Activated T-cell treated with anti-CD3 and anti-CD28 coated beads for 24 hours (primary cell): Measurements from ENCODE around the gene CHRNB4.

Source experiments
- DNase-seq: peaks from one replicate; pipeline ENCODE4 v3.0.0-alpha.2; 2020; ENCODE audit warnings: low read depth

Gene CHRNB4

DNA sequence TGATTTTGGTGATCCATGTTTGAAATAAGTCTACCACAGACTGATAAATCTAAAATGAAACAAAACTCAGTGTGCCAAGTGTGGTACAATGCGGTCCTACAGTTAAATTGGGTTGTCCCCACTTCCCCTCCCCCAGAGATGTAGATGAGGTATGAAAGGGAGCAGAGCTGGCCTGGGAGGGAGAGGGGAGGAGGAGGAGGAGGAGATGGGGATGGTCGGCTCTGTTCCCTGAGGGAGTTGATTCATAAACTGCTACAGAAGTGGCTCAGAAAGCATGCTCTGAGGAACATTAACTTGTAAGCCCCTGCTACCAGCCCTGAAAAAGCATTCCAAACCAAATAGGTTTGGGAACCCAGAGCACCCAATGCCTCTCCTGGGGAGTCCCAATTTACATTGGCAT lies 28.0 kb upstream of the CHRNB4 start:
- DNase-seq, result no peak

DNA sequence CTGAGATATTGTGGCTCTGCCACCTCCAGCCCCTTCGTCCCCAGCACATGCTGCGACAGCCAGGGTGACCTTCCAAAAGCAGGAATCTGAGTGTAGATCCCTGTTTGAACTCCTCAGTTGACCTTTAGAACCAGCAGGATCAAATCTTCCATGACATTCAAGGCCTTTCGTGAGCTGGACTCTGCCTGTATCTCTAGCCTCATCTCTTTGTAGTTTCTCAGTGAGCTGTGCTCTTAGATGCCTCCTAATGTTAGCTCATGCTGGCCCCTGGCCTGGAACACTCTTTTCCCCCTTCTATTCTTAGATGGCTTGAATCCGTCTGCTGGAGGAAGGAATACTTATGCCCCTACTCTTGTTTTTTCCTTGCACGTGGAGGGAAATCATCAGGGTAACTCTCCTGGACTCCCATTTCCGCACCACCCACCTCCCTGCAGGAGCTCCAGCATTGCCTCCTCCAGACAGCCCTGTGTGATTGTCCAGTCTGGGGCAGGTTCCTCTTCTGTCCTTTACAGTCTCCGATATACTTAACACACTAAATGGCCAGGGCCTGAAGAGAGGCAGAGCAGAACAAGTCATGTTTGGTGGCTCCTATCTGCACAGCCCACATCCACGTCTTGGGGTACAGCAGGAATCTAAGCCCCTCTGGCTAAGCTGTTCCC lies 26.7 kb upstream of the CHRNB4 start:
- DNase-seq, result no peak

DNA sequence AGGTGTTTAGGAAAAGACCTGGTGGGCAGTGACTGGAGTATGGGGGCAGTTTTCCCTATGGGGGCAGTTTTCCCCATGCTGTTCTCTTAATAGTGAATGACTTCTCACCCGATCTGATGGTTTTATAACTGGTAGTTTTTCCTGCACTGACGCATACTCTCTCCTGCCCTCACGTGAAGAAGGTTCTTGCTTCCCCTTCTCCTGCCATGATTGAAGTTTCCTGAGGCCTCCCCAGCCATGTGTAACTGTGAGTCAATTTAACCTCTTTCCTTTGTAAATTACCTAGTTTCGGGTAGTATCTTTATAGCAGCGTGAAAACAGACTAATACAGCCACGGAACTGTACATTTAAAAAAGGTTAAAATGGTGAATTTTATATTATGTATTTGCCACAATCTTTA lies 25.0 kb upstream of the CHRNB4 start:
- DNase-seq, result no peak

DNA sequence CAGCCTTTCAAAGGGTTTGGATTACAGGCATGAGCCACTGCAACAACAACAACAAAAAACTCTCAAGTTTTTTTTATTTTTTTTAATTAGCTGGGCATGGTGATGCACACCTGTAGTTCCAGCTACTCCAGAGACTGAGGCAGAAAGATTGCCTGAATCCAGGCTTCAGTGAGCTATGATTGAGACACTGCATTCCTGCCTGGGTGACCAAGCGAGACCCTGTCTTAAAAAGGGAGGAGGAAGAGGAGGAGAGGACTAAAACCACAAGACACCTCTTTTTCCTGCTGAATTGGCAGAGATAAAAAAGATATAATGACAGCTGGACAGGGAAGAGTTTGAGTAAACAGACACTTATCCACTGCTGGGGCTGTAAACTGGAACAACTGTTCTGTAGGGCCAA lies 22.7 kb upstream of the CHRNB4 start:
- no peak for DNase-seq

DNA sequence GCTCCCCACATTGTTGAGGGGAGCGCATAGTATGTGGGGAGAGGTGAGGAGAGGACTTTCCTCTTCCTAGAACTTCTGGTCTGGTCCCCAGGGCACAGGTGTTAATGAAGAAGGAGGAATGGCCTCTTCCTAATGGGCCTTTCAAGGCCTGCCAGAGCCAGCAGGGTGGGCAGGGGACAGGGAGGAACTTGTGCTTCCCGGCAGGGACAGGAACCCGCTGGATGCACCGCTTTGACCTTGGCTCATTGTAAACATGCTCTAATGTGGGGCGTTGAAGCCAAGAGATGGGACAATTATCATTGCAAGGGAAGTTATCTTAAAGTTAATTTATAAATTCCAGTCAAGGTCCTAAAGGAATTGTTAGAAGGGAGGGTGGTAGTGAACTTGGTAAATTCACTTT lies 21.0 kb upstream of the CHRNB4 start:
- no peak for DNase-seq

DNA sequence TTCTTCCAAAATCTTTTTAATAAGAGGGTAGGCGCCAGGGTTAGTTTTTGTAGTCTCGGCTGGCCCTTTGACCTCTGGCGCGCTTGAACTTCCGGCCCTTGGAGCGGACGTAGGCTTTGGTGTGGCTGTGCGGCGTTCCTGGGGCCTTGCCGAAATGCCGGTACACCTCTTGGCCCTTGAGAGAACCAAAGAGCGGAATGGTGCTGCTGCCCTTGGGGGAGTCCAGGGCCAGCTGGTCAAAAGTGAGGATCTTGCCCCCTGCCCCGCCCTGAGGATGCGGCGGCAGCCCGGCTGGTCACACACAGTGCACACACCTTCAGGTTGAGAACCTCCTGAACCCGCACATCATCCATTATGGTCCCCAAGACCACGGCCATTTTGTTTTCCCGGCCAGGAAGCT lies 20.0 kb upstream of the CHRNB4 start:
- no peak for DNase-seq

DNA sequence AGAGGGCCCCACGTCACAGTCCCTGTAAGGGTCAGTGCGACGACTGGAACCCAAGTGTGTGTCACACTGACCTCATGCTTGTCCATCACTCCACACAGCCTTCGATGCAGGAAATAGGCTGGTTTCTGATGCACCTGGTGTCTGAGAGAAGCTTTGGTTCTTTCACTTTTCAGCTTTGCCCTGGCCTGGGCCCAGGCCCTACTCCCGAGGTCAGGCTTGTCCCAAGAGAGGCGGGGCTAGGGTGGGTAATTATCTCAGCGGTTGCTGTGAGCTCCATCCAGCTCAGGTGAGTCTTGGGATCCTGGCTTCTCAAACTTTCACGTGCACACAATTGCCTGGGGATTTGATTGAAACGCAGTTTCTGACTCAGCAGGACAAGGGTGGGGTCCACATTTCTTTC lies 19.6 kb upstream of the CHRNB4 start:
- DNase-seq, result no peak

DNA sequence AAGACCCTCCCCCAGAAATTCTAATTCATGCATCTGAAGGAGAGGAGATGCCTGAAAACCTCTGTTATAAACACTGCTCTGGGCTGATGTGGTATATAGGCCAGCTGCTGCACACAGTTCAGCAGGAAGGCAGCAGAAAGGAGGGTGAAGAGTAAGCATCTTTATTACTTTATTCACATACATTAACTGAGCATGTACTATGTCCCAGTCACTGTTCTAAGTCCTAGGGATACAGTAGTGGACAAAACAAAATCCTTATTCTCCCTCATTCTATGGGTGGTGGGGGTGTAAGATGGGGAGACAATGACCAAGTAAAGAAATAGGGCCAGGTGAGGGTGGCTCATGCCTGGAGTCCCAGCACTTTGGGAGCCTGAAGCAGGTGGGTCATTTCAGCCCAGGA lies 17.8 kb upstream of the CHRNB4 start:
- no peak for DNase-seq

DNA sequence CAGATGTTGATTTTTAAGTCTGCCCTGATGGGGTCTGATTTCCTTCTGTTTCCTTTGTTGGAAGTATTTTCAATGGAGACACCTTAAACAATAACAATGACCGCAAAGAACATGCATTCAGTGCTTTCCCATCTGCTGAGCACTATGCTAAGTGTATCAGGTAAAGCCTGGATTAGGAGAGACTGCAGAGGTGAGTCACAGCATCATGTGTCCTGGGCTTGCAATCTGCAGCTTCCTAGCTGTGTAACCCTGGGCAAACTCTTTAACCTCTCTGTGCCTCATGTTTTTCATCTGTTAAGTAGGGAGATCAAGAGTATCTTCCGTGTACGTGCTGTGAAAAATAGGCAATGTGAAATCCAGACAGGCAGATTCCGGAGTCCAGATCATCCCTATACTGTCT lies 13.3 kb upstream of the CHRNB4 start:
- no peak for DNase-seq

DNA sequence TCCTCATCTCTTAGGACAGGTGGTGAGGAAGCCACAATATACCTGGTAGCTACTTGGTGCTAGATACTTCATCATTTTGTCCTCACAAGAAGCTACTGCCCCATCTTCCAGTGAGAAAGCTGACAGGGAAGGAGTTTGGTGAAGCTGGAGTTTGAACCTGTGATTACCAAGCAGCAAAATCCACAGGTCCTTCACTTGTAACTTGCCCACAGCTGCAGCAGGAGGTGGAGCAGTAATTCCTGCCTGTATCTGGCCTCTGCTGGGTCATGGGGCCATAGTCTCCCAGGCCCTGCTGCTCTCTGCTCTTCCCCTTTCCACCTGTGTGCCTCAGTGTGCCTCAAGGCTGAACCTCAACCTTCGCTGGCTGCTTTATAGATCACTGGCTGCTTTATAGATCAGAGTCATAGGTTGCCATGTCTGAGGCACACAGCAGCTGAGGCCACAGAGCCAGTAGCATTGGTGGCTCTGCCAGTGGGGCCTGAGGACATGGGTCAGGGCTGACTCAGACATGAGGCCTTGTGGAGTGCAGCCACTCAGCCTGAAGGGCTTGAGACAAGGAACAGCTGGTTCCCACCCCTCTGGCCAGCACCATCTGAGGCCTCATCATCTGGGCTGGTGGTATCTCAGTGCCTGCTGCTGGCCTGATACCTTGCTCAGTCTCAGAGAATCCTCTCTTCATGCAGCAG lies 11.1 kb upstream of the CHRNB4 start:
- no peak for DNase-seq

DNA sequence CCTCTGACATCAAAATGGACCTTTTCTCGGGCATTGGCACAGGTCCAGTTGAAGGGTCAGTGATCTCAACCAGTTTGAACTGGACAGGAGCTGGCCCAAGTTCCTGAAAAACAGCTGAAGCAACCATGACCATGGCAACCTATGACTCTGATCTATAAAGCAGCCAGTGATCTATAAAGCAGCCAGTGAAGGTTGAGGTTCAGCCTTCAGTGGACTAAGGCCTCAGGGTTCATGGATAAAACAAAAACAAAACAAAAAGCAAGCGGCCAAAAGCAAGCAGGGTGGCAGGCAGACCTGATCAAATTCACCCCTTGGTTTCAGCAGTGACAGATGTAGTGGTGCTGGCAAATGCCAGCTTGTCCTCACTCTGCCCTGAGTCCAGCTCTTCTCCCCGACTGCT lies 10.0 kb upstream of the CHRNB4 start:
- DNase-seq, result no peak

DNA sequence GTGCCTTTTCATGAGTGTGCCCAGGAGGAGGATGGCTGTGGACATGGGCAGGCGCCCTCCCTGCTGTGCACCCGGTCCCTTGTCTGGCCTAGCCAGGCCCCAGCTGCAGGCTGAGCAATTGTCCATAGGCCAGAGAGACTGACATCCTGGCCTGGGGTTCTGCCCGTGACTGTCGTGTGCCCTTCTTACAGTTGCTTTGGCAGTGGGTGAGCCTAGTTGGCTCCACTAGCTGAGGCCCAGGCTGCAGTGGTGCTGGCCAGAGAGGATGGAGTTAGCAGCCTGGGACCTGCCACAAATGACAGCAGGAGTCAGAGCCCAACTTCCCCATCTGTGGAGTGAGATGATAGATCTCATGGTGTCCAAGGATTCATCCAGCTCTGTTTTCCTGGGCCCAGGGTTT lies 9.0 kb upstream of the CHRNB4 start:
- DNase-seq, result no peak

DNA sequence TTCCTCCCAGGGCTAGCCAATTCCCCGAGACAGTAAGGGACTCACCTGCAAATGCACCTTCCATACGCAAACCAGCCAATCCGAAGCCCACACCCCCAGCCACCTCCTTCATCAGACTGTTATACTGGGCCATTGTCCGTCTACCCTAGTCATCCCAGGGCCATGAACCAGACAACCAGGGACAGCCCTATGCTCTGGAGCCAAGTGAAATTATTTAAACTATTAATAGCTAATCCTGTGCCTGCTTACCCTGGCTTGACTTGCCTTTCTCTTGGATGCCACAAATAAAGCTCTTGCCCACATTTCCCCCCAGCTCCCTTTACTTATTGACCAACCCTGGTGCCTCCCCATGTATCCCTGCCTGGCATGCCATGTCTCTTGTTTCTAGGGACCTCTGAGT lies 4.0 kb upstream of the CHRNB4 start:
- no peak for DNase-seq

DNA sequence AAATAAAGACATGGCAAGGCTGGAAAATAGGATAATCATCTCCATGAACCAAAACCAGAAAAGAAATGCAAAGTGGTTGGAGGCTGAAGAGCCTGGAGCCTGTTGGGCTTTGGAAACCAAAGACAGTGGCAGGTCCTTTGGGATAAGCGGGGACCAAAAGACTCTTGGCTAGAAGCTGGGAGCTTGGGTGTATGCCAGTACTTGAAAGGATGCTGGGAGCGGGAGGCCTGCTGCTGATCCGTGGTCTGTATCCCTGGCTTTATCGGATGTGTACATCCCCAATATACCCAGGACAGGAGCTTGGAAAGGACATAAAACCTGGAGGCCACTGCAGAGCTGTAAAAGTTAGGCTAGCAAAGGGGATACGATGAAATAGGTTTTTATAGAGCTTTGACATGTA lies 1.3 kb upstream of the CHRNB4 start:
- DNase-seq, result no peak

DNA sequence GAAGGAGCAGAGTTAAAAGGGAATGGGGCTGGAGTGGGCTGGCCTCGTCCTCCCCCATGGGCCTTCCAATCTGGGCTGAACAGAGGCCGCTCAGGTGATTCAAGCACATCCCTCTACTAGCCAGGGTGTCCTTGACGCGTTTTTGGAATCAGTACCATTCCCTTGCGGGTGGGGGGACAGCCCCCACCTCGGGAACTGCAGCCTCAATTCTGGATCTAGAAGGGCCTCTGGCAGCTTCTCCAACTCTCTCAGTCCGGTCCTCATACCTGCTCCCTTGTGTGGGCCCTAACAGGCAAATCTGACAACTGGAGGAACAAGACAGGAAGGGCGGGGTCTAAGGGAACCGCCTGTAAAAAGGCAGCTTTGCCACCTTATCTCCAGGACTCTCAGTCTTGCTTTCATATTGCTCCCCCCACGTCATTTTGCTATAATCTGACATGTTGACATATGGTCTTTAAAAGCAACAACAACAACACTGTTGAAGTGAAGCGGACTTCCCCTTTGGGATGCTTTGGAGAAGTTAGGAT lies 802 bp upstream of the CHRNB4 start:
- DNase-seq, result no peak

DNA sequence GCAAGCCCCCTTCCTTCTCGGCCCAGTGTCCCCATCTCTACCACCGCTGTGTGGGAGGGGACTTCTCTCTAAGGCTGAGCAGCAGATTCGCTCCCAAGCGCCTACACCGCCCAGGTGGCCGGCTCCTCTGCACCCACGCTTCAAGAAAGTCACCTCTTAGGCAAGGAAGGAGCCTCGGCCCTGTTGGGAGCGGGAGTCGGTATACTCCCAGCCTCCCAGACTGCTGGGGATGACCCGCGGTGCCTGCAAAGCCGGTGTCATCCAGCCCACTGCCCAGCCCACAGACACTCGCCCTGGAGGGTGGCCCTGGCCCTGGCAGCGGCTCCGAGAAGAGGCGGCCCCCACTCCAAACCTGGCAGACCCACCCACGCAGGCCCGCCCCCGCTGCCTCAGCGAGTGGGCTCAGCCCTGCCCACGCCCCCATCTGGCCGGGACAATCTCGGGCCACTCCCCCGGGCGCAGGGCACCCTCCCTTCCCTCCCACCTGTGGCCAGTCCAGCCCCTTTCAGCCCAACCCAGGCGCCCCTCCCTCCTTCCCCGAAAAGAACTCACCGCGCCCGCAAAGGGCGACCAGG lies 396 bp downstream of the CHRNB4 start:
- no peak for DNase-seq

DNA sequence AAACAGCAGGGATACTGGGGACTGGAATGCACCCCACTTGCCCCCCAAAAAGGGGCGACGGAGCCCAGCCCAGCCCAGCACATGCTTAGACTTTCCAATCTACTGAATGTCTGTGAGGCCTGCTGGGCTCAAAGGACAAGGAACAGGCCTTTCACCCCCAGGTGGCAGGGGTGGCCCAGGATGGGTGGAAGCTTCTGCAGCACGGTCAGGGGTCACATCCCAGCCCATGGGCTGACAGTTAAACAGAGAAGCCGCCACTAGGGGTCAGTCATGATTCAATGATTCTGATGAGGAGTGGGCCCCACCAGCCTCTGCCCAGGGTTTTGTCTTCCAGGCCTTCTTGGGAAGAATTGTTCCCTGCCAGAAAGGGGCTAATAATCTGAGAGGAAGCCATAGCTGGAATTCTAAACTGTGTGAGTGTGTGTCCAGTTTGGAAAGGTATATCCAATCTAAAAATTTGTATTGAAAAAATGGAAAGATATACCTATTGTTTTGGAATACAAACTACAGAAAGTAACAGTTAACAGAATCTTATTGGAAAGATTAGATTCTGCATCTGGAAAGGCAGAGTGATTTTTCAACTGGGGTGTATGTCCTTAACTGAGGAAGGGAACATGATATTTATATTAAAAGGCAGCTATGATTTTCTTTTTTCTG lies 2.2 kb downstream of the CHRNB4 start:
- DNase-seq, result peak; percentile 16

DNA sequence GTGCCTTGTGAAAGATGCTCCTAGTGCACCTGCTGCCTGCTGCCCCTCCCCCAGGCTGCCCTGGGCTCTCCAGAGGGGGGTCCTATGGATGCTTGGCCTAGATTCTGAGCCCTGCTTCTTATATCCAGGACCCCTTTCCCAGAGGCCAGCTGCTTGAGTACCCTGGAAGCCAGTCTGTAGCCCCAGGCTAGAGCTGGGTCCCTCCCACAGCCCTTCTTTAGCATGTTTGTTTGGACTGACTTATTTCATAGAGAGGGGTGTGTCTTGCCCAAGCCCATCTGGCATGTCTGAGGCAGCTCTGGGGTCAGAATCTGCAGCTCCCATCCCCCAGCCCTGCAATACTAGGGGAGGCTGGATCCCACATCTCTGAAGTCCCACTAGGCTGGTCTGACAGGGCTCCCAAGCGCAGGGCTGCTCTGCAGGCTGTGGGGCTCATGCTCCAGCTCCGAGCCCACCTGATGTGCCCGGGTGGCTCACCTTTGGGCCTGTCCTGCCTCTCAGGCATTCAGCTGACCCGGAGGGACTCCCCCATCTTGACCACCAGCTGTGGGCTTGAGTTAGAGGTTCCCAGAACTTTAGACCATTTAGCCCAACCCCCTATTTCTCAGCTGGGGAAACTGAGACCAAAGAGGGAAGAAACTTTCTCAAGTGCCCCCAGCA lies 3.1 kb downstream of the CHRNB4 start:
- no peak for DNase-seq

DNA sequence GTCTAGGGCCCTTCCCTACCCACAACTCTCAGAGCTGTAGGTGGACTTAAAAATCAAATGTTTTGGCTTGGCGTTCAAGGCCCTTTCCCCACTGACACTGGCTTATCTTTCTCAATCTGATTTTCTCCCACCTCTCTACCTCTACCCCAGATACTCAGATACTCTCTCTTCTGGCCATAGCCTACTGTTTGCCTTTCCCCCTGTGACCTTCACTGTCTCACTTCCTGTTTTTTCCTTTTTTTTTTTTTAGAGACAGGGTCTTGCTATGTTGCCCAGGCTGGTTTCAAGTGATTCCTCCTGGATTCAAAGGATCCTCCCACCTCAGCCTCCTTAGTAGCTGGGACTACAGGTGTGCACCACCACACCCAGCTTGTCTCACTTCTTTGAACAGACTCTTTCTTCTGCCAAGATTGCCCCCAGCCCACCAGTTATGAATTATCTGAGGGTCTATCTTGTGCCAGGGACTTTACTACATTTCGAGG lies 4.6 kb downstream of the CHRNB4 start:
- no peak for DNase-seq

DNA sequence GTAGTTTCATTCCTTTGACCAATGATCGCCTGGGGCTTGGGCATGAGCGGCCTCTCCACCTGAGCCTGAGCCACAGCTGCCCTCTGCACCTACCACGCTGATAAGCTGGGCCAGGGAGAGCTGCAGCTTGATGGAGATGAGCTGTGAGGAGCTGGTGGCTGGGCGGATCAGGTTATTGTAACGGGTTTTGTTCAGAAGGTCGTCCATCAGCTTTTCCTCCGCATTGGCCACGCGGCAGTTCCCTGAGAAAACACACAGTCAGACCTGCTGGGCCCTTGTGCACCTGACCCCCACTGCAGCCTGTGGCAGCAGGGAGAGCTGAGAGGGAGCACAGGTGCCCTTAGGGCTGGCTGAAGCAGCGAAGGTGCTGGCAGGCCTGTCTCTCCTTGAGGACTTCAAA lies 5.7 kb downstream of the CHRNB4 start:
- DNase-seq, result no peak

DNA sequence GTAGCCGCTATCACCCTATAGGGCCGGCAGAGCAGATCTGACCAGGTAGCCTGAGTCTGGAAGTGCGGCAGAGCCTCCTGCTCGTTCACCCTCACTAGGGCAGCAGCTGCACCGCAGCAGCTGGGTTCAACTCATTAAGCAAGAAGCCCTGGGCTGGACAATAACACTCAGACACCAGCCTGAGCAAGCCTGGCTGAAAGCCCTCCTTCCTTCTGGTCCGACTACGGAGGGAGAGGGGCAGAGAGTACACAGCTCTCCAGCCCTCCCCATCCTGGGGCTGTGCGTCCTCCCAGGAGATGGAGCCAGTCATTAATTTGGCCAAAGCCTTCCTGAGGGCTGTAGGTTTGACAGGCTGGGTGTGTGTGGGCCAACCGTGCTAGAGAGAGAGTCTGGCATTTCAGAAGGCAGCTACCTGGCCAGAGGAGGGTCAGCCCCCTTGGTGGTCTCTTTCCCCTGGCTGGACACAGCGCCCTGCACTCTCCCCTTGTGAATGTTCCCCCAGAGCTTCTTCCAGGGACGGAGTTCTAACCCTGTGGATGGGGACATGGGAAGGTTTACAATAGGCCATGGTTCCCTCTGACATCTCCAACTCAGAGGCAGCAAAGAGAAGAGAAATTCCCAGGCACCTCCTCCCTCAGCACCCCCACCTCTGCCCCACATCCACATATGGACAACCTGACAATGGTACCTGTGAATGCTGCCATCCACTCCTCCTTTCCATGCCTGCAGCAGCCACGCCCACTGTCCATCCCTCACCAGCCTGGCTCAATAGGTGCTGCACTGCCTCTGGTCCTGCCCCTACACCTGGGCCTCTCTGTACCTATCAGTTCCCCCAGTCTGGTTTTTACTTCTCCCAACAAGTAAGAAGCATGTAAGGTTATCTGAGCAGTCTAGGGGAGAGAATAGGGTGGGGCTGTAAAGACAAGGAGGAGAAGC lies 6.5 kb downstream of the CHRNB4 start:
- DNase-seq, result no peak
